A549 (cell line): ENCODE measurements around the gene DOCK9. TPM values are rescaled to one million over a fixed set of nuclear protein-coding genes. Genes with fewer than 3 reads are reported as not detected.

Source experiments
- ATAC-seq, 2 experiments: fragments of 200-7000 bp in 1 of 2; fragments of >200 bp in 1 of 2; cut with Nextera tagmentation in 1 of 2; cut with Tn5 transposase in 1 of 2; 3 replicates each; pipeline versions ENCODE4 v1.8.0 to v1.9.1; 2018 to 2020; ENCODE audit warnings: mild to moderate bottlenecking in 1 of 2, moderate library complexity in 1 of 2
- CTCF ChIA-PET: fragments of 300-600 bp; sonication (Branson Sonifier 250); formaldehyde crosslinking; extraction: SDS; loops from one replicate; lab custom pipeline; 2021; ENCODE audit warnings: antibody characterized with exemption, inconsistent platforms; lab: Yijun Ruan, JAX
- POLR2A ChIA-PET: fragments of 350-600 bp; formaldehyde crosslinking; extraction: SDS; loops from one replicate; lab custom pipeline; 2021; ENCODE audit warnings: antibody characterized with exemption, inconsistent platforms; lab: Yijun Ruan, JAX
- DNase-seq, 2 experiments: peaks; one replicate each; pipeline versions ENCODE4 v3.0.0 to v3.0.0-alpha.2; 2011 to 2016; ENCODE audit warnings: low read depth in 1 of 2, low spot score in 1 of 2
- FAIRE-seq: peaks from 2 replicates; lab custom pipeline; 2011; peaks lifted over from hg19 to GRCh38; lab: Jason Lieb, UNC
- H3K27ac ChIP-seq, 2 experiments: fragments of >200 bp; sonication (Bioruptor Twin); formaldehyde crosslinking; 3 replicates each; pipeline ENCODE4 v1.5.1; 2016 to 2017
- H3K4me1 ChIP-seq: fragments of >200 bp; sonication (Bioruptor Twin); formaldehyde crosslinking; 3 replicates; pipeline ENCODE4 v1.6.1; 2016
- H3K4me2 ChIP-seq: fragments of >200 bp; sonication (Bioruptor Twin); formaldehyde crosslinking; 3 replicates; pipeline ENCODE4 v1.6.1; 2016
- H3K4me3 ChIP-seq: fragments of >200 bp; sonication (Bioruptor Twin); formaldehyde crosslinking; 3 replicates; pipeline ENCODE4 v1.5.1; 2016
- H3K9me3 ChIP-seq: fragments of >200 bp; sonication (Bioruptor Twin); formaldehyde crosslinking; 3 replicates; pipeline ENCODE4 v1.6.1; 2016
- CBX2 ChIP-seq: fragments of 200-600 bp; sonication (generic); IDR thresholded peaks from 2 replicates; pipeline ENCODE4 v1.6.1; 2016; ENCODE audit warnings: low read depth, mild to moderate bottlenecking, borderline replicate concordance
- CEBPB ChIP-seq, 2 experiments: fragments of >200 bp in 1 of 2; sonication (Bioruptor Twin) in 1 of 2; formaldehyde crosslinking in 1 of 2; IDR thresholded peaks; 2 replicates each; pipeline ENCODE4 v1.6.1; 2012 to 2016
- CHD4 ChIP-seq: fragments of 200-600 bp; sonication (generic); IDR thresholded peaks from 2 replicates; pipeline ENCODE4 v1.6.1; 2016; ENCODE audit warnings: antibody characterized with exemption, mild to moderate bottlenecking, borderline replicate concordance
- E2F6 ChIP-seq: IDR thresholded peaks from 2 replicates; pipeline ENCODE4 v1.6.1; 2012; ENCODE audit warnings: low read depth, borderline replicate concordance
- FOSB ChIP-seq: fragments of 250-450 bp; sonication (Bioruptor Pico); IDR thresholded peaks from 2 replicates; pipeline ENCODE4 v1.5.0; 2020; ENCODE audit warnings: mild to moderate bottlenecking, moderate library complexity
- FOSL2 ChIP-seq, 2 experiments: fragments of 450-650 bp in 1 of 2; fragments of >200 bp in 1 of 2; sonication (Bioruptor Twin) in 1 of 2; formaldehyde crosslinking; IDR thresholded peaks; 2 replicates each; pipeline versions ENCODE4 v1.5.0 to v1.6.1; 2016 to 2020; ENCODE audit warnings: mild to moderate bottlenecking in 1 of 2, moderate library complexity in 1 of 2
- GATA3 ChIP-seq: IDR thresholded peaks from 2 replicates; pipeline ENCODE4 v1.6.1; 2012; ENCODE audit warnings: borderline replicate concordance
- HEYL ChIP-seq: fragments of 250-450 bp; sonication (Bioruptor Pico); IDR thresholded peaks from 2 replicates; pipeline ENCODE4 v1.8.0; 2021; ENCODE audit warnings: mild to moderate bottlenecking, moderate library complexity
- HMGXB4 ChIP-seq: fragments of 250-450 bp; sonication (Bioruptor Pico); IDR thresholded peaks from 2 replicates; pipeline ENCODE4 v1.5.0; 2021; ENCODE audit warnings: mild to moderate bottlenecking, moderate library complexity, borderline replicate concordance
- HOXB5 ChIP-seq: fragments of 250-450 bp; sonication (Bioruptor Pico); IDR thresholded peaks from 2 replicates; pipeline ENCODE4 v1.5.0; 2020; ENCODE audit warnings: mild to moderate bottlenecking, moderate library complexity
- JUN ChIP-seq, 2 experiments: fragments of >200 bp; sonication (Bioruptor Twin); formaldehyde crosslinking; IDR thresholded peaks; 2 replicates in 1 of 2; 3 replicates in 1 of 2; pipeline ENCODE4 v1.6.1; 2016 to 2017
- KDM5A ChIP-seq: fragments of 200-600 bp; sonication (generic); IDR thresholded peaks from 2 replicates; pipeline ENCODE4 v1.6.1; 2016; ENCODE audit warnings: antibody characterized with exemption, mild to moderate bottlenecking
- MAFK ChIP-seq: fragments of 450-650 bp; IDR thresholded peaks from 2 replicates; pipeline ENCODE4 v1.6.1; 2014; ENCODE audit not compliant: partially characterized antibody
- MAZ ChIP-seq: fragments of 150-350 bp; IDR thresholded peaks from 2 replicates; pipeline ENCODE4 v1.6.1; 2014; ENCODE audit warnings: antibody characterized with exemption, low read depth, low read length, borderline replicate concordance
- MYC ChIP-seq: IDR thresholded peaks from 2 replicates; pipeline ENCODE4 v1.6.1; 2012; ENCODE audit warnings: mild to moderate bottlenecking, inconsistent platforms, low read length, improper control_type of control experiment, borderline replicate concordance
- NFE2L2 ChIP-seq: fragments of 150-350 bp; conservative IDR thresholded peaks from 2 replicates; pipeline ENCODE4 v1.6.1; 2014; ENCODE audit warnings: low read length
- NPAS2 ChIP-seq: fragments of 250-450 bp; sonication (Bioruptor Pico); IDR thresholded peaks from 2 replicates; pipeline ENCODE4 v1.8.0; 2022; ENCODE audit warnings: mild to moderate bottlenecking, moderate library complexity, borderline replicate concordance
- NR3C1 ChIP-seq: fragments of >200 bp; sonication (Bioruptor Twin); formaldehyde crosslinking; IDR thresholded peaks from 3 replicates; pipeline ENCODE4 v1.6.1; 2017
- PBX3 ChIP-seq: IDR thresholded peaks from 2 replicates; pipeline ENCODE4 v1.6.1; 2012
- PHF8 ChIP-seq: fragments of 200-600 bp; sonication (generic); IDR thresholded peaks from 2 replicates; pipeline ENCODE4 v1.6.1; 2016; ENCODE audit warnings: low read depth, mild to moderate bottlenecking, antibody characterized with exemption, moderate library complexity, borderline replicate concordance
- POLR2A ChIP-seq: IDR thresholded peaks from 2 replicates; pipeline ENCODE4 v1.6.1; 2012; ENCODE audit warnings: mild to moderate bottlenecking, low read length
- RARB ChIP-seq: fragments of 250-450 bp; sonication (Bioruptor Pico); IDR thresholded peaks from 2 replicates; pipeline ENCODE4 v1.8.0; 2021; ENCODE audit warnings: mild to moderate bottlenecking, moderate library complexity
- REST ChIP-seq: fragments of 200-600 bp; sonication (generic); IDR thresholded peaks from 2 replicates; pipeline ENCODE4 v1.6.1; 2016; ENCODE audit warnings: antibody characterized with exemption, mild to moderate bottlenecking, moderate library complexity
- RNF2 ChIP-seq: fragments of 200-600 bp; sonication (generic); IDR thresholded peaks from 2 replicates; pipeline ENCODE4 v1.6.1; 2016; ENCODE audit warnings: low read depth, mild to moderate bottlenecking, antibody characterized with exemption, moderate library complexity, borderline replicate concordance
- SMC3 ChIP-seq: fragments of >200 bp; sonication (Bioruptor Twin); formaldehyde crosslinking; IDR thresholded peaks from 3 replicates; pipeline ENCODE4 v1.6.1; 2018; ENCODE audit warnings: inconsistent platforms
- TFCP2L1 ChIP-seq: fragments of 250-450 bp; sonication (Bioruptor Pico); IDR thresholded peaks from 2 replicates; pipeline ENCODE4 v1.5.0; 2021; ENCODE audit warnings: mild to moderate bottlenecking
- TP53 ChIP-seq: fragments of 250-450 bp; sonication (Bioruptor Pico); IDR thresholded peaks from 2 replicates; pipeline ENCODE4 v1.5.0; 2021; ENCODE audit warnings: mild to moderate bottlenecking, moderate library complexity
- USF2 ChIP-seq: fragments of 450-650 bp; IDR thresholded peaks from 2 replicates; pipeline ENCODE4 v1.6.1; 2014; ENCODE audit warnings: antibody characterized with exemption
- ZC3H11A ChIP-seq: fragments of 450-650 bp; IDR thresholded peaks from 2 replicates; pipeline ENCODE4 v1.6.1; 2014; ENCODE audit warnings: antibody characterized with exemption, mild to moderate bottlenecking
- ZNF302 ChIP-seq: fragments of 250-450 bp; sonication (Bioruptor Pico); IDR thresholded peaks from 2 replicates; pipeline ENCODE4 v1.9.0; 2021; ENCODE audit warnings: inconsistent platforms, mild to moderate bottlenecking, moderate library complexity
- ZSCAN20 ChIP-seq: fragments of 250-450 bp; sonication (Bioruptor Pico); IDR thresholded peaks from 2 replicates; pipeline ENCODE4 v1.8.0; 2022; ENCODE audit warnings: mild to moderate bottlenecking, moderate library complexity
- WGBS: methylation state at CpG from one replicate; pipeline ENCODE4 v1.1.6; 2017; ENCODE audit errors: missing lambda C conversion rate; 5-methylcytosine and 5-hydroxymethylcytosine counted together
- polyA plus RNA-seq, 4 experiments: library from polyadenylated mRNA; depleted of rRNA in 3 of 4; stranded (reverse); fragments of >200 nt; fragmentation: RNase III in 1 of 4; extraction: RNeasy Plus Mini Kit Qiagen cat#74134 plus additional on column Dnase treatment in 1 of 4; gene quantifications; 2 replicates in 3 of 4; 3 replicates in 1 of 4; pipeline ENCODE4 v1.2.3, GENCODE V29; 2011 to 2017

The DOCK9 gene
- polyA plus RNA-seq, 2 of the 4 experiments (the other 2 are of a cell fraction), result 34.0 to 43.9 TPM

- Histone ChIP-seq H3K27ac (no peak overlapping the region), H3K4me3 (no peak overlapping the region), H3K4me1 (no peaks in the 10 kb centered on the region), H3K4me2 (no peak overlapping the region), H3K9me3 (no peaks in the 10 kb centered on the region)
- no peak for ATAC-seq
- ChIA-PET POLR2A (no interaction called here), CTCF (interaction anchor here (0.6 kb wide), 1 partner anchor 16 kb away, joined by 3 read pairs; no protein-coding TSS in a partner anchor)
- DNase-seq, result no peak
- 84% methylated on average over 10 of the region's 10 CpGs for WGBS
- no peak for FAIRE-seq
- TF ChIP-seq TFCP2L1 (CRISPR knock-in tag) (no peak), NFE2L2 (no peak), PBX3 (no peak), RARB (no peak), FOSB (CRISPR knock-in tag) (no peak), E2F6 (no peak), SMC3 (no peak), JUN (IDR thresholded peaks at IDR 0.05) (no peak), NPAS2 (no peak), HOXB5 (CRISPR knock-in tag) (no peak), KDM5A (no peak), HEYL (no peak), ZNF302 (CRISPR knock-in tag) (no peak), HMGXB4 (no peak), MAZ (no peak), NR3C1 (no peak)
Observed at GRCh38 chr13:98796798-98797197, 181.1 kb downstream of the DOCK9 start.

GRCh38 chr13:98796191-98796590, 181.7 kb downstream of the DOCK9 start:
- 86% methylated on average over 5 of the region's 5 CpGs for WGBS
- CTCF ChIA-PET, result interaction anchor here (1.2 kb wide), 1 partner anchor 351 kb away, joined by 4 read pairs; no protein-coding TSS in a partner anchor

More at GRCh38 chr13:98796191-98796590, 181.7 kb downstream of the DOCK9 start:
- ATAC-seq (no peak), DNase-seq (no peak), FAIRE-seq (no peak)
- no peak overlapping the region for H3K27ac ChIP-seq
- H3K4me2 ChIP-seq, result no peak overlapping the region
- no peak overlapping the region for H3K4me3 ChIP-seq
- H3K4me1 ChIP-seq, result no peaks in the 10 kb centered on the region
- TF ChIP-seq MAFK, result no peak
- TF ChIP-seq TP53, result no peak
- no peak for TF ChIP-seq REST
- no peak for TF ChIP-seq SMC3
- no peak for TF ChIP-seq CEBPB (IDR thresholded peaks at IDR 0.05)
- no peak for TF ChIP-seq MYC
- TF ChIP-seq POLR2A, result no peak
- no peak for TF ChIP-seq USF2
- TF ChIP-seq ZSCAN20 (CRISPR knock-in tag), result no peak
- no peak for TF ChIP-seq GATA3
- no peak for TF ChIP-seq PHF8
- no peak for TF ChIP-seq JUN (IDR thresholded peaks at IDR 0.05)
- no peak for TF ChIP-seq ZNF302 (CRISPR knock-in tag)
- no peak for TF ChIP-seq TFCP2L1 (CRISPR knock-in tag)
- TF ChIP-seq CHD4, result no peak
- TF ChIP-seq FOSL2 (IDR thresholded peaks at IDR 0.05), result no peak
- no peak for TF ChIP-seq FOSL2 (CRISPR knock-in tag; IDR thresholded peaks at IDR 0.05)
- no peak for TF ChIP-seq RNF2
- TF ChIP-seq ZC3H11A, result no peak
- TF ChIP-seq FOSB (CRISPR knock-in tag), result no peak
- no peak for TF ChIP-seq CBX2
- no peaks in the 10 kb centered on the region for H3K9me3 ChIP-seq
- POLR2A ChIA-PET, result no interaction called here
